22Rv1 (cell line): Measurements from ENCODE around the gene SEMA5A.

Experiments
- CTCF ChIP-seq: fragments of 450-650 bp; IDR thresholded peaks from 2 replicates; pipeline ENCODE4 v1.5.1; 2017; ENCODE audit warnings: mild to moderate bottlenecking
- ZFX ChIP-seq: fragments of 450-650 bp; IDR thresholded peaks from 2 replicates; pipeline ENCODE4 v1.6.1; 2017; ENCODE audit warnings: antibody characterized with exemption, borderline replicate concordance

DNA sequence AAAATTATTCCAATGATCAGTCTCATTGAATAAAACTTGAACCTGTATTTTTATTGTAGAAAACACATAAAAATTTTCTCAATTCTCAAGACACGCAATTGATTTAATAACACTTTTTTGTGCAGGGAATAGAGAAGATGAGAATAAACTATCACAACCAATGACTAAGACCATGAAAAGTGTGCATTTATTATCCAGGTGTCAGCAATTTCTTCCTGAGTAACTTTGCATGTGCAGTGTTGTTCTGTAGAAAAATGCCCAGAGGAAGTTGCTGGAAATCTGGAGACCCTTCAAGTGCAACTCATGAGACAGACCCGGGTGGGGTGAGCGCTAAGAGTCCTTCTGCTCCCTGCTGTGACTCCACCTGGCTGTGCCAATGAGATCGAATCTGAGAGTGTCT lies 405.7 kb downstream of the SEMA5A start:
- TF ChIP-seq CTCF (no peak), ZFX (no peak)
